Mesothelial cell of epicardium (in vitro differentiated cells): ENCODE measurements around the gene AREG. TPM values are rescaled to one million over a fixed set of nuclear protein-coding genes. Genes with fewer than 3 reads are reported as not detected.

Experiments used
- DNase-seq, 2 experiments: peaks; one replicate each; pipeline ENCODE4 v3.0.0; 2021; ENCODE audit warnings: low spot score in 2 of 2; ENCODE audit not compliant: unreplicated experiment in 2 of 2
- H3K27ac Mint-ChIP-seq: 2 replicates; pipeline ENCODE4 v1.8.0; 2021; ENCODE audit warnings: mixed read lengths
- H3K27me3 Mint-ChIP-seq: 2 replicates; pipeline ENCODE4 v1.8.0; 2021; ENCODE audit warnings: low read depth, mixed read lengths
- H3K36me3 Mint-ChIP-seq: 2 replicates; pipeline ENCODE4 v1.8.0; 2021; ENCODE audit warnings: mixed read lengths
- H3K4me1 Mint-ChIP-seq: 2 replicates; pipeline ENCODE4 v1.8.0; 2021; ENCODE audit warnings: mixed read lengths
- H3K4me3 Mint-ChIP-seq: 2 replicates; pipeline ENCODE4 v1.8.0; 2021; ENCODE audit warnings: mild to moderate bottlenecking, moderate library complexity, mixed read lengths
- H3K9me3 Mint-ChIP-seq: 2 replicates; pipeline ENCODE4 v1.8.0; 2021; ENCODE audit warnings: mixed read lengths
- total RNA-seq: library from RNA; stranded (reverse); gene quantifications from 3 replicates; pipeline ENCODE4 v1.2.1, GENCODE V29; 2021
- TF ChIP-seq, protein P1 (sequence below): fragments of 200-600 bp; sonication (generic); IDR thresholded peaks from one replicate; pipeline ENCODE4 v1.5.0; 2021; ENCODE audit warnings: antibody characterized with exemption; ENCODE audit not compliant: unreplicated experiment

AREG gene
- total RNA-seq, 1 donor from 2014 or later: 1.5 TPM

DNA sequence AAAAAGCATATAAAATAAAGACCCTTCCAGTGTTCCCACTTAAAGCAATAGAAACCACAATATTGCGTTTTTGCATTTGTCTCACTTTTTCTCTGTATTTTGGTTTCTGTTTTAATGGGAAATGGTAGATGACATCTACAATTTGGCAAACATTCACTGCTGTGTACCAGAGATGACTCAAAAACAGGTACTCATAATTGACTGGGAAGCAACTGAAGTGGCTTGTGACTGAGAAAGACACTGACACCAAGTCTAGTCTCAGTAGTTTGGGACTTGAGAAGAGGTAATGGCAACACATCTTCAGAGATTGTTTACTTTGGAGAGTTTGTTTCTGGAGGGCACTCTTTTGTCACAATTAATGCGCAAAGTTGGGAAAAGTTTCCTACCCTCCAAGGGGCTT is 42.0 kb downstream of the AREG start:
- Mint-ChIP-seq H3K9me3 (no peaks in the 10 kb centered on the region), H3K4me1 (no peaks in the 10 kb centered on the region), H3K36me3 (no peaks in the 10 kb centered on the region), H3K27ac (no peak overlapping the region), H3K27me3 (no peaks in the 10 kb centered on the region), H3K4me3 (no peak overlapping the region)
- TF ChIP-seq, protein P1, sequence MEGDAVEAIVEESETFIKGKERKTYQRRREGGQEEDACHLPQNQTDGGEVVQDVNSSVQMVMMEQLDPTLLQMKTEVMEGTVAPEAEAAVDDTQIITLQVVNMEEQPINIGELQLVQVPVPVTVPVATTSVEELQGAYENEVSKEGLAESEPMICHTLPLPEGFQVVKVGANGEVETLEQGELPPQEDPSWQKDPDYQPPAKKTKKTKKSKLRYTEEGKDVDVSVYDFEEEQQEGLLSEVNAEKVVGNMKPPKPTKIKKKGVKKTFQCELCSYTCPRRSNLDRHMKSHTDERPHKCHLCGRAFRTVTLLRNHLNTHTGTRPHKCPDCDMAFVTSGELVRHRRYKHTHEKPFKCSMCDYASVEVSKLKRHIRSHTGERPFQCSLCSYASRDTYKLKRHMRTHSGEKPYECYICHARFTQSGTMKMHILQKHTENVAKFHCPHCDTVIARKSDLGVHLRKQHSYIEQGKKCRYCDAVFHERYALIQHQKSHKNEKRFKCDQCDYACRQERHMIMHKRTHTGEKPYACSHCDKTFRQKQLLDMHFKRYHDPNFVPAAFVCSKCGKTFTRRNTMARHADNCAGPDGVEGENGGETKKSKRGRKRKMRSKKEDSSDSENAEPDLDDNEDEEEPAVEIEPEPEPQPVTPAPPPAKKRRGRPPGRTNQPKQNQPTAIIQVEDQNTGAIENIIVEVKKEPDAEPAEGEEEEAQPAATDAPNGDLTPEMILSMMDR: no peak
- no peak for DNase-seq

DNA sequence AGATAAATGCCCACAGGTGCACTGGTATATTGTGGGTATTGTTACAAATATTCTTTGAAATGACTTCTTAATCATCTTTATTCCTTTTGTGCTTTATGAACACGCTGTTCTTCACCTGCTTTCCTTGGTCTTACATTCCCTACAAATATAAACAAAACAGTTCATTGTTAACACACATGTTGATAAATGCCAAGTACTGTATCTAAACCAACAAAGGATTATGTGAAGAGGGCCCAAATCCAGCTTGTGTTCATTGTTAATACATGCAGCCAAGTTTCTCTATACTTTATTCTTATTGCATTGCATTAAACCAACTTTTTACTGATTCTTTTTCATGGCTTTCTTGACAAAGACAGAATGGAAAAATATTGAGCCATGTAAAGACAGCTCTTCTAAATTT is 42.8 kb downstream of the AREG start:
- H3K27ac Mint-ChIP-seq: no peak overlapping the region
- H3K9me3 Mint-ChIP-seq: no peaks in the 10 kb centered on the region
- no peak overlapping the region for H3K4me3 Mint-ChIP-seq
- no peaks in the 10 kb centered on the region for H3K4me1 Mint-ChIP-seq
- no peaks in the 10 kb centered on the region for H3K36me3 Mint-ChIP-seq
- no peaks in the 10 kb centered on the region for H3K27me3 Mint-ChIP-seq
- no peak for DNase-seq
- TF ChIP-seq, protein P1: no peak

DNA sequence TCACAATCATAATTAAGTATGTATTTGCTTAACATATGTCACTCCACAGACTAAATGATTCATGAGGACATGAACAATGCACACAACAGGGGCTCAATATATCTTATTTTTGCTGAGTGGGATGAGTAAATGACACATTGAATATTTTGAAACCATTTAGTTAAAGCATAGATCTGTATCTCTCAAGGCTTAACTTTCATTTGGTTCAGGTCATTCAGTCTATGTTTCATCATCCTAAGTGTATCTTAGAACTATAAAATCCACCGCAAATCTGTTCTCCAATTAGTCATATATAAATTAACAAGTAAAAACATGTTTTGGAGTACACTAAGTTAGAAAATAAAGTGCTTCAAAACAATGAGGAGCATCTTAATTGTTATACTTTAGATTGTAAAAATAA is 45.8 kb downstream of the AREG start:
- no peak for DNase-seq
- Mint-ChIP-seq H3K4me3 (no peak overlapping the region), H3K9me3 (peaks cover 4% of the 10 kb centered on the region), H3K4me1 (no peaks in the 10 kb centered on the region), H3K36me3 (no peaks in the 10 kb centered on the region), H3K27ac (no peak overlapping the region), H3K27me3 (no peaks in the 10 kb centered on the region)
- TF ChIP-seq, protein P1: no peak

GRCh38 chr4:74499986-74500781 is 55.2 kb downstream of the AREG start:
- Mint-ChIP-seq H3K36me3 (no peaks in the 10 kb centered on the region), H3K27ac (no peak overlapping the region), H3K27me3 (peaks cover 7% of the 10 kb centered on the region), H3K4me3 (no peak overlapping the region), H3K9me3 (peaks cover 18% of the 10 kb centered on the region), H3K4me1 (peaks cover 14% of the 10 kb centered on the region)
- no peak for DNase-seq
- TF ChIP-seq, protein P1: no peak

DNA sequence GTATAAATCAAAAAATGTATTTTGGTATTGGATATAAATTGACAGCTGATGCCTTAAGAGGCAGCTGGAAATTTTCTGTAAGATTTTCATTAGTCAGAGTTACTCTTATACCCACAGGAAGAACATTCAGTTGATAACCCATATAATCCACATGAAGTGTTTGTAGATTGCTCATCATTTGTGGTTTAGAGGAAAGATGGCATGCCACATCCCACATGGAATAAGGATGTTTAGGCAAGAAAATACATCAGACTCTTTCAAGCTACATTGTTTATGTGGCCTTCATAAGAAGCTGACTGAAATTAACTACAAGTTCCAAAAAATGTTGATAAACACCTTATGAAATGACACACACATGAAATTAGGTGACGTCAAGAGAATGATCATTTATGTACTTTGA is 56.6 kb downstream of the AREG start:
- Mint-ChIP-seq H3K36me3 (no peaks in the 10 kb centered on the region), H3K27me3 (peaks cover 7% of the 10 kb centered on the region), H3K4me1 (peaks cover 14% of the 10 kb centered on the region), H3K9me3 (peaks cover 24% of the 10 kb centered on the region), H3K27ac (no peak overlapping the region), H3K4me3 (no peak overlapping the region)
- TF ChIP-seq, protein P1: no peak
- no peak for DNase-seq
